ENCODE results near the gene MTERF1. TPM values are rescaled to one million over a fixed set of nuclear protein-coding genes. Genes with fewer than 3 reads are reported as not detected.
"Not testable (repeated sequence)": the region's sequence is repeated elsewhere in the genome, so short reads cannot be mapped to it uniquely, and the experiment has no call there.

Gene MTERF1
- polyA plus RNA-seq, 1 of the 3 experiments (the other 2 are of a cell fraction) = 6.1 TPM

DNA sequence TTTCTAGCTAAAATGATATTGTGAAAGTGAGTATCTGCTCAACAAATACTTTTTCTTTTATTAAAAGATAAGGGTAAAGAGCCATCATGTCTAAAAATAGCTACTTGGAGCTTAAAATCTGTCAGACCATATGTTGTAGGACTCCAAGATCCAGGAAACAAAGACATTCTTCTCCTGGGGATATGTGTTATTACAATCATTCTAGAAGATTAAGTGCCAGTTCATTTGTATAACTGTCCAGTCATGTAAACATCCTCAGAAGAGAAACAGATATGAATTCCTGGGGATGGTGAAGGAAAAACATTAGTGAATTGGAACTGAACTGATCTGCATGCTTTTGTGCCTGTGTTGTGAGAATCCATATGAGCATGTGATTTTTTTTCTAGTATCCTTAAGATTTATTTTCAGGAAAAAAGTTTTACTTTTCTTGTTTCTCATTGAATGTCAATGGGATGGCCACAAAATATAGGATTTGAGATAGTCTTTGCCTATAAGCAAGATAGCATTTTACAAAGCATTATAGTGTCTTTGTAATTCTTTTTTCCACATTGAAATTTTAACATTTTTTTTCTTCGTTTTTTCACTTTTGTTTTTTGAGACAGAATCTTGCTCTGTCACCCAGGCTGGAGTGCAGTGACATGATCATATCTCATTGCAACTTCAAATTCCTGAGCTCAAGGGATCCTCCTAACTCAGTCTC lies 14.4 kb upstream of the MTERF1 start:
- CTCF ChIA-PET = interaction anchor here (0.6 to 5.3 kb wide), 4 partner anchors 14 to 463 kb away, joined by 3 to 30 read pairs (median 4); partner anchors contain the start of gene MTERF1
- Histone ChIP-seq H3K9me3 (no peaks in the 10 kb centered on the region), H3K27me3 (ENCODE audit: insufficient read depth) (no peaks in the 10 kb centered on the region), H3K36me3 (replicated peaks in 1 of 2; ENCODE audit: control insufficient read depth in 1 of 2, insufficient read depth in 2 of 2, low read length in 1 of 2) (no peaks in the 10 kb centered on the region), H3K9ac (no peak overlapping the region), H4K20me1 (ENCODE audit: insufficient read depth) (no peaks in the 10 kb centered on the region), H3F3A (replicated peaks; ENCODE audit: insufficient read depth) (no peaks in the 10 kb centered on the region), H2AFZ (ENCODE audit: low read depth) (peak overlapping the region; percentile 70), H3K9me2 (no peaks in the 10 kb centered on the region), H3K4me3 (ENCODE audit: low read depth in 2 of 2, low read length in 1 of 2) (no peak overlapping the region), H3K27ac (ENCODE audit: low read depth in 2 of 2, low read length in 1 of 2) (peak overlapping the region; percentile 0 to 11; a peak in 2 of 4 replicates), H3K4me2 (no peak overlapping the region), H3K4me1 (ENCODE audit: control insufficient read depth in 1 of 2, insufficient read depth in 2 of 2, low read depth in 1 of 2, low read length in 1 of 2) (no peaks in the 10 kb centered on the region; a peak in 1 of 4 replicates), H3K79me2 (ENCODE audit: insufficient read depth) (no peaks in the 10 kb centered on the region)
- POLR2A ChIA-PET = no interaction called here
- WGBS (ENCODE audit: low lambda C conversion rate) = 16% methylated on average over 1 of the region's 1 CpG
- TF ChIP-seq, protein P1, sequence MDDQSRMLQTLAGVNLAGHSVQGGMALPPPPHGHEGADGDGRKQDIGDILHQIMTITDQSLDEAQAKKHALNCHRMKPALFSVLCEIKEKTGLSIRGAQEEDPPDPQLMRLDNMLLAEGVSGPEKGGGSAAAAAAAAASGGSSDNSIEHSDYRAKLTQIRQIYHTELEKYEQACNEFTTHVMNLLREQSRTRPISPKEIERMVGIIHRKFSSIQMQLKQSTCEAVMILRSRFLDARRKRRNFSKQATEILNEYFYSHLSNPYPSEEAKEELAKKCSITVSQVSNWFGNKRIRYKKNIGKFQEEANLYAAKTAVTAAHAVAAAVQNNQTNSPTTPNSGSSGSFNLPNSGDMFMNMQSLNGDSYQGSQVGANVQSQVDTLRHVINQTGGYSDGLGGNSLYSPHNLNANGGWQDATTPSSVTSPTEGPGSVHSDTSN (IDR thresholded peaks at IDR 0.05) = 0 out of 2 replicates have a peak, but pooled peaks have one; percentile 17
- no peak for TF ChIP-seq TEAD4 (IDR thresholded peaks at IDR 0.05; ENCODE audit: borderline replicate concordance, insufficient read depth)
- no peak for DNase-seq

DNA sequence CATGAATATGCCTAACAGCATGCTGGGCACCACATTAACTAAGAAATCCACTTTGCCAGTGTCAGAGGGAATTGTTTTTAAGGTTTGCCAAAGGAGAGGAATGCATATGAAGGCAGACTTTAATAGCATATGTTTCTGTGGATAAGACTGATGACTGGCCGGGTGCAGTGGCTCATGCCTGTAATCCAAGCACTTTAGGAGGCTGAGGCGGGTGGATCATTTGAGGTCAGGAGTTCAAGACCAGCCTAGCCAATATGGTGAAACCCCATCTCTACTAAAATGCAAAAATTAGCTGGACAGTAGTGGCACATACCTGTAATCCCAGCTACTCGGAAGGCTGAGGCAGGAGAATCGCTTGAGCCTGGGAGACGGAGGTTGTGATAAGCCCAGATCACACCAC lies 13.2 kb upstream of the MTERF1 start:
- H3K4me2 ChIP-seq; H3K9ac ChIP-seq; H3K9me2 ChIP-seq; DNase-seq; H3K27me3 ChIP-seq (ENCODE audit: insufficient read depth); POLR2A ChIA-PET; H3K4me1 ChIP-seq (ENCODE audit: control insufficient read depth in 1 of 2, insufficient read depth in 2 of 2, low read depth in 1 of 2, low read length in 1 of 2); H3K4me3 ChIP-seq (ENCODE audit: low read depth in 2 of 2, low read length in 1 of 2); H3F3A ChIP-seq (replicated peaks; ENCODE audit: insufficient read depth); H3K9me3 ChIP-seq; H4K20me1 ChIP-seq (ENCODE audit: insufficient read depth); H3K36me3 ChIP-seq (replicated peaks in 1 of 2; ENCODE audit: control insufficient read depth in 1 of 2, insufficient read depth in 2 of 2, low read length in 1 of 2); H3K79me2 ChIP-seq (ENCODE audit: insufficient read depth); H3K27ac ChIP-seq (ENCODE audit: low read depth in 2 of 2, low read length in 1 of 2); H2AFZ ChIP-seq (ENCODE audit: low read depth): not testable (repeated sequence)
- CTCF ChIA-PET = interaction anchor here (5.3 kb wide), 1 partner anchor 13 kb away, joined by 30 read pairs; the partner anchor contains the start of gene MTERF1
- 90% methylated on average over 5 of the region's 5 CpGs for WGBS (ENCODE audit: low lambda C conversion rate)

- Histone ChIP-seq H3K4me3 (ENCODE audit: low read depth in 2 of 2, low read length in 1 of 2) (no peak overlapping the region), H3K4me2 (no peak overlapping the region), H4K20me1 (ENCODE audit: insufficient read depth) (no peaks in the 10 kb centered on the region), H3F3A (replicated peaks; ENCODE audit: insufficient read depth) (no peaks in the 10 kb centered on the region), H2AFZ (ENCODE audit: low read depth) (no peak overlapping the region; the same call in 1 of the 2 replicates), H3K36me3 (replicated peaks in 1 of 2; ENCODE audit: control insufficient read depth in 1 of 2, insufficient read depth in 2 of 2, low read length in 1 of 2) (no peaks in the 10 kb centered on the region), H3K27me3 (ENCODE audit: insufficient read depth) (no peaks in the 10 kb centered on the region), H3K79me2 (ENCODE audit: insufficient read depth) (no peaks in the 10 kb centered on the region), H3K9me3 (no peaks in the 10 kb centered on the region), H3K9ac (no peak overlapping the region), H3K4me1 (ENCODE audit: control insufficient read depth in 1 of 2, insufficient read depth in 2 of 2, low read depth in 1 of 2, low read length in 1 of 2) (no peaks in the 10 kb centered on the region; a peak in 1 of 4 replicates), H3K27ac (ENCODE audit: low read depth in 2 of 2, low read length in 1 of 2) (no peak overlapping the region), H3K9me2 (no peaks in the 10 kb centered on the region)
- ChIA-PET POLR2A (no interaction called here), CTCF (interaction anchor here (0.6 to 5.3 kb wide), 2 partner anchors 12 to 66 kb away, joined by 3 to 30 read pairs; partner anchors contain the start of gene MTERF1)
- no peak for TF ChIP-seq EP300 (IDR thresholded peaks at IDR 0.05; ENCODE audit: borderline replicate concordance in 1 of 2, low read depth in 1 of 2, low read length in 1 of 2)
- DNase-seq = no peak
- 78% methylated on average over 2 of the region's 2 CpGs for WGBS (ENCODE audit: low lambda C conversion rate)
Measured at GRCh38 chr7:91892821-91893340, 12.4 kb upstream of the MTERF1 start.
